RPMI8226 (cell line): ENCODE measurements around the gene OR5A2.

ENCODE experiments used
- DNase-seq: peaks from one replicate; pipeline ENCODE4 v3.0.0-alpha.2; 2015

Gene OR5A2

DNA sequence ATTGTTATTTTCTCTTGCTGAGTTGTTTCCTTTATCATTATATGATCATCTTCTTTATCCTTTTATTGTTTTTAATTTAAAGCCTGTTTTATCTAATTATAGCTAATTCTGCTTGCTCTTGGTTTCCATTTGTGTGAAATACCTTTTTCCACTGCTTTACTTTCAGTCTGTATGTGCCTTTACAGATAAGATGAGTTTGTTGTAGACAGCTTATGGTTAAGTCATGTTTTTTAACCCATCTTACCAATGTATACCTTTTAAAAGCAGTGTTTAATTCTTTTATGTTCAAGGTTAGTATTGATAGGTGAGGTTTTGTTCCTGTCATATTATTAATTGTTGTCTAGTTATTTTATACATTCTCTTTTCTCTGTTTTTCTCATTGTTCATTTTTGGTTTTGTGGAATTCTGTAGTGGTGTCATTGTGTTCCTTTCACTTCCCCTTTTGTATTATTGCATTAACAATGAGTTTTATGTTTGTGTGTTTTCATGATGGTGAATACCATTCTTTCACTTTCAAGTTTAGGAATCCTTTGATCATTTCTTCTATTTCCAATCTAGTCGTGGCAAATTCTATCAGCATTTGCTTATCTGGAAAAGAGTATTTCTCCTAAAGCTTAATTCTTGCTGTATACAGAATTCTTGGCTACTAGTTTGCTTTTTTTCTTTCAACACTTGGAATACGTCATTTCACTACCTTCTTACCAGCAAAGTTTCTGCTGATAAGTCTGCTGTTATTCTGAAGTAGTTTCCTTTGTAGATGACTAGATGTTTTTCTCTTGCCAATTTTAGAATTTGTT lies 45.8 kb downstream of the OR5A2 start:
- DNase-seq, result peak; percentile 17

DNA sequence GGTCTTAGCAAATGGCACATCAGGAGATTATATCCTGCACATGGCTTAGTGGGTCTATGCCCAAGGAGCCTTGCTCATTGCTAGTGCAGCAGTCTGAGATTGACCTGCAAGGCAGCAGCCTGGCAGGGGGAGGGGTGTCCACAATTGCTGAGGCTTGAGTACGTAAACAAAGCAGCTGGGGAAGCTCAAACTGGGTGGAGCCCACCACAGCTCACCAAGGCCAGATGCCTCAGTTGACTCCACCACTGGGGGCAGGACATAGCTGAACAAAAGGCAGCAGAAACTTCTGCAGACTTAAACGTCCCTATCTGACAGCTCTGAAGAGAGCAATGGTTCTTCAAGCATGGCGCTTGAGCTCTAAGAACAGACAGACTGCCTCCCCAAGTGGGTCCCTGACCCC lies 53.9 kb downstream of the OR5A2 start:
- DNase-seq, result peak; percentile 8

DNA sequence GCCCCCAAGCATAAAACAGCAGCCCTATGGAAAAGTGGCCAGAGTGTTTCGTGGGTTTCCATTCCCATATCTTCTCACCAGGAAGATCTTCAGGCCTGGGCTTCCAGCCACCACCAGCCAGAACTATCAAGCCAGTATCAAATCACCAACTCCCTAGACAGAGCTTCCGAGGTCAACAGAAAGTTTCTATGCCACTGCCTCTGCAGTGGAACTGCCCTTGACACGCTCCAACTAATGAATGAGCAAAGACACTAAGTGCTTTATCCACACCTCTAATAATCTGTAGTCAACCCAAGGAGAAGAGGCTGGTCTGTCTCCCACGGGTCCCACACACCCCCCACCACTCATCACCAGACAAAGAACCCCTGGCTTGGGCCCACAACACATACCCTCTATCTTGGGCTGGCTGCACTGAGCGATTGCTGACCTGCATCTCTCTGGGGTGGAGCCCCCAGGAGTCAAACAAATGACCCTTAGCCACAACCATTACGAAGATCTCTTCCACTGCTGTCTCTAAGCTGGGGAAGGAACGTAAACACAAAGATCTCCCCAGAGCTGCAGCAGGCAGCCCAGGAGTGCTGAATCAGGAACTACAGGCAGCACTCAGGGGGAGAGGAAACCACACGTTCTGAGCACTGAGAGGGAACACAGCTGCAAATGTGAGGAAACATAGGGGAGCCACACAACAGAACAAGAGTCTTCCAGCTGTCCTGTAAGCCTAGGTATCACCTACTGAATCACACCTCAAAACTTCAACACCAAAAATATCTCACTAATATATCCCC lies 57.8 kb downstream of the OR5A2 start:
- DNase-seq, result peak; percentile 87
